Skeletal muscle satellite cell (primary cell): ENCODE data around the gene GPR39.

Source experiments
- H3K27me3 ChIP-seq: 2 replicates; pipeline ENCODE4 v1.7.0; 2013; ENCODE audit warnings: low read length; ENCODE audit not compliant: control insufficient read depth, insufficient read depth
- H3K36me3 ChIP-seq: 2 replicates; pipeline ENCODE4 v1.7.0; 2013; ENCODE audit warnings: mild to moderate bottlenecking, control low read depth, low read length; ENCODE audit not compliant: insufficient read depth
- H3K4me1 ChIP-seq: 2 replicates; pipeline ENCODE4 v1.7.0; 2013; ENCODE audit warnings: low read length; ENCODE audit not compliant: control insufficient read depth, insufficient read depth
- H3K4me2 ChIP-seq: 2 replicates; pipeline ENCODE4 v1.7.0; 2013; ENCODE audit warnings: mild to moderate bottlenecking, low read length
- H3K4me3 ChIP-seq: 2 replicates; pipeline ENCODE4 v1.7.0; 2013; ENCODE audit warnings: low read length
- H3K9ac ChIP-seq: 2 replicates; pipeline ENCODE4 v1.7.0; 2013; ENCODE audit warnings: mild to moderate bottlenecking, low read depth, low read length, moderate library complexity
- H3K9me3 ChIP-seq: replicated peaks from 2 replicates; pipeline ENCODE4 v1.7.0; 2013; ENCODE audit warnings: mild to moderate bottlenecking, control low read depth, low read length

GPR39 gene

GRCh38 chr2:132609101-132609890 lies 192.7 kb downstream of the GPR39 start:
- Histone ChIP-seq H3K9me3 (no peaks in the 10 kb centered on the region), H3K4me1 (no peaks in the 10 kb centered on the region), H3K9ac (no peak overlapping the region), H3K36me3 (no peaks in the 10 kb centered on the region), H3K4me2 (no peak overlapping the region), H3K4me3 (no peak overlapping the region), H3K27me3 (peaks cover 3% of the 10 kb centered on the region)

- Histone ChIP-seq H3K4me2 (no peak overlapping the region), H3K27me3 (peaks cover 3% of the 10 kb centered on the region), H3K9ac (no peak overlapping the region), H3K36me3 (no peaks in the 10 kb centered on the region), H3K9me3 (no peaks in the 10 kb centered on the region), H3K4me3 (no peak overlapping the region), H3K4me1 (no peaks in the 10 kb centered on the region)
Measured at GRCh38 chr2:132611719-132612118, 195.1 kb downstream of the GPR39 start.

GRCh38 chr2:132615329-132616085 lies 198.9 kb downstream of the GPR39 start:
- H3K4me2 ChIP-seq: no peak overlapping the region

GRCh38 chr2:132617989-132618388 lies 201.4 kb downstream of the GPR39 start:
- H3K4me1 ChIP-seq: peaks cover 2% of the 10 kb centered on the region
- no peak overlapping the region for H3K4me3 ChIP-seq
- H3K27me3 ChIP-seq: no peaks in the 10 kb centered on the region

More at GRCh38 chr2:132615329-132616085, 198.9 kb downstream of the GPR39 start:
- H3K4me1 ChIP-seq: no peaks in the 10 kb centered on the region
- H3K27me3 ChIP-seq: peaks cover 3% of the 10 kb centered on the region
- H3K9ac ChIP-seq: no peak overlapping the region
- H3K36me3 ChIP-seq: no peaks in the 10 kb centered on the region
- no peak overlapping the region for H3K4me3 ChIP-seq
- H3K9me3 ChIP-seq: no peaks in the 10 kb centered on the region

GRCh38 chr2:132618734-132619133 lies 202.1 kb downstream of the GPR39 start:
- Histone ChIP-seq H3K9ac (no peak overlapping the region), H3K4me3 (no peak overlapping the region), H3K4me1 (peaks cover 9% of the 10 kb centered on the region), H3K36me3 (no peaks in the 10 kb centered on the region), H3K27me3 (no peaks in the 10 kb centered on the region), H3K9me3 (no peaks in the 10 kb centered on the region), H3K4me2 (no peak overlapping the region)

More at GRCh38 chr2:132617989-132618388, 201.4 kb downstream of the GPR39 start:
- H3K9me3 ChIP-seq: no peaks in the 10 kb centered on the region
- H3K36me3 ChIP-seq: no peaks in the 10 kb centered on the region
- H3K9ac ChIP-seq: no peak overlapping the region
- H3K4me2 ChIP-seq: no peak overlapping the region

GRCh38 chr2:132620115-132620514 lies 203.5 kb downstream of the GPR39 start:
- no peaks in the 10 kb centered on the region for H3K36me3 ChIP-seq
- H3K27me3 ChIP-seq: no peaks in the 10 kb centered on the region
- H3K9ac ChIP-seq: no peak overlapping the region
- peaks cover 12% of the 10 kb centered on the region for H3K4me1 ChIP-seq
- H3K4me3 ChIP-seq: no peak overlapping the region
- H3K4me2 ChIP-seq: no peak overlapping the region
- H3K9me3 ChIP-seq: no peaks in the 10 kb centered on the region

- Histone ChIP-seq H3K27me3 (no peaks in the 10 kb centered on the region), H3K4me1 (peaks cover 12% of the 10 kb centered on the region), H3K9ac (no peak overlapping the region), H3K9me3 (no peaks in the 10 kb centered on the region), H3K4me2 (no peak overlapping the region), H3K4me3 (no peak overlapping the region), H3K36me3 (no peaks in the 10 kb centered on the region)
Measured at GRCh38 chr2:132621131-132621875, 204.7 kb downstream of the GPR39 start.

GRCh38 chr2:132623096-132623839 lies 206.7 kb downstream of the GPR39 start:
- Histone ChIP-seq H3K4me1 (peaks cover 12% of the 10 kb centered on the region), H3K9ac (no peak overlapping the region), H3K4me3 (peak overlapping the region; percentile 35)

GRCh38 chr2:132627536-132627935 lies 210.9 kb downstream of the GPR39 start:
- no peak overlapping the region for H3K4me2 ChIP-seq
- no peaks in the 10 kb centered on the region for H3K36me3 ChIP-seq
- H3K4me3 ChIP-seq: no peak overlapping the region
- no peaks in the 10 kb centered on the region for H3K27me3 ChIP-seq
- no peaks in the 10 kb centered on the region for H3K9me3 ChIP-seq
- H3K9ac ChIP-seq: no peak overlapping the region
- H3K4me1 ChIP-seq: peaks cover 18% of the 10 kb centered on the region

More at GRCh38 chr2:132623096-132623839, 206.7 kb downstream of the GPR39 start:
- H3K4me2 ChIP-seq: peak overlapping the region; percentile 66
- H3K27me3 ChIP-seq: no peaks in the 10 kb centered on the region
- no peaks in the 10 kb centered on the region for H3K9me3 ChIP-seq
- H3K36me3 ChIP-seq: no peaks in the 10 kb centered on the region

- Histone ChIP-seq H3K4me1 (peaks cover 6% of the 10 kb centered on the region), H3K9me3 (no peaks in the 10 kb centered on the region)
Measured at GRCh38 chr2:132632000-132632649, 215.5 kb downstream of the GPR39 start.

More at GRCh38 chr2:132632000-132632649, 215.5 kb downstream of the GPR39 start:
- H3K9ac ChIP-seq: no peak overlapping the region
- H3K4me2 ChIP-seq: no peak overlapping the region
- H3K36me3 ChIP-seq: no peaks in the 10 kb centered on the region
- H3K4me3 ChIP-seq: no peak overlapping the region
- H3K27me3 ChIP-seq: no peaks in the 10 kb centered on the region
